Activated T-cell treated with anti-CD3 and anti-CD28 coated beads for 1 hour (primary cell): ENCODE measurements around the gene PRKAR1B.

Experiments used
- DNase-seq: peaks from one replicate; pipeline ENCODE4 v3.0.0-alpha.2; 2020; ENCODE audit warnings: low read depth

Gene PRKAR1B

GRCh38 chr7:603152-603951 is 123.7 kb downstream of the PRKAR1B start:
- no peak for DNase-seq

GRCh38 chr7:602341-603141 is 124.5 kb downstream of the PRKAR1B start:
- no peak for DNase-seq

GRCh38 chr7:601595-602340 is 125.3 kb downstream of the PRKAR1B start:
- DNase-seq: peak; percentile 61

- DNase-seq: no peak
These were observed 126.0 kb downstream of the PRKAR1B start for GRCh38 chr7:601036-601594.

GRCh38 chr7:600149-601035 is 126.7 kb downstream of the PRKAR1B start:
- no peak for DNase-seq

- no peak for DNase-seq
These were observed 128.2 kb downstream of the PRKAR1B start for GRCh38 chr7:598899-599298.

- no peak for DNase-seq
These were observed 129.5 kb downstream of the PRKAR1B start for GRCh38 chr7:597348-598178.

- DNase-seq: no peak
These were observed 130.3 kb downstream of the PRKAR1B start for GRCh38 chr7:596819-597182.

- no peak for DNase-seq
These were observed 130.8 kb downstream of the PRKAR1B start for GRCh38 chr7:596071-596818.

GRCh38 chr7:595621-596010 is 131.5 kb downstream of the PRKAR1B start:
- no peak for DNase-seq

- no peak for DNase-seq
These were observed 132.0 kb downstream of the PRKAR1B start for GRCh38 chr7:594920-595620.

GRCh38 chr7:594212-594913 is 132.7 kb downstream of the PRKAR1B start:
- no peak for DNase-seq

- DNase-seq: no peak
These were observed 133.6 kb downstream of the PRKAR1B start for GRCh38 chr7:593324-594115.

- no peak for DNase-seq
These were observed 135.0 kb downstream of the PRKAR1B start for GRCh38 chr7:591856-592628.

GRCh38 chr7:590731-591551 is 136.1 kb downstream of the PRKAR1B start:
- no peak for DNase-seq
